ENCODE measurements around the gene DCBLD2.

- TF ChIP-seq, protein P1, sequence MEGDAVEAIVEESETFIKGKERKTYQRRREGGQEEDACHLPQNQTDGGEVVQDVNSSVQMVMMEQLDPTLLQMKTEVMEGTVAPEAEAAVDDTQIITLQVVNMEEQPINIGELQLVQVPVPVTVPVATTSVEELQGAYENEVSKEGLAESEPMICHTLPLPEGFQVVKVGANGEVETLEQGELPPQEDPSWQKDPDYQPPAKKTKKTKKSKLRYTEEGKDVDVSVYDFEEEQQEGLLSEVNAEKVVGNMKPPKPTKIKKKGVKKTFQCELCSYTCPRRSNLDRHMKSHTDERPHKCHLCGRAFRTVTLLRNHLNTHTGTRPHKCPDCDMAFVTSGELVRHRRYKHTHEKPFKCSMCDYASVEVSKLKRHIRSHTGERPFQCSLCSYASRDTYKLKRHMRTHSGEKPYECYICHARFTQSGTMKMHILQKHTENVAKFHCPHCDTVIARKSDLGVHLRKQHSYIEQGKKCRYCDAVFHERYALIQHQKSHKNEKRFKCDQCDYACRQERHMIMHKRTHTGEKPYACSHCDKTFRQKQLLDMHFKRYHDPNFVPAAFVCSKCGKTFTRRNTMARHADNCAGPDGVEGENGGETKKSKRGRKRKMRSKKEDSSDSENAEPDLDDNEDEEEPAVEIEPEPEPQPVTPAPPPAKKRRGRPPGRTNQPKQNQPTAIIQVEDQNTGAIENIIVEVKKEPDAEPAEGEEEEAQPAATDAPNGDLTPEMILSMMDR (IDR thresholded peaks at IDR 0.05): no peak
- TF ChIP-seq POLR2A (IDR thresholded peaks at IDR 0.05): no peak
Measured at GRCh38 chr3:98901119-98901391, 440 bp downstream of the DCBLD2 start.

All from heart left ventricle (tissue), 13 donors.